Nephron progenitor cell (in vitro differentiated cells): Measurements from ENCODE around the gene ALPK3.

Experiments used
- DNase-seq: peaks from one replicate; pipeline ENCODE4 v3.0.0; 2021
- H3K27ac Mint-ChIP-seq: 2 replicates; pipeline ENCODE4 v1.8.0; 2021; ENCODE audit warnings: mild to moderate bottlenecking, moderate library complexity, mixed read lengths
- H3K27me3 Mint-ChIP-seq: 2 replicates; pipeline ENCODE4 v1.8.0; 2021; ENCODE audit warnings: mild to moderate bottlenecking, low read depth, mixed read lengths; ENCODE audit not compliant: poor library complexity
- H3K36me3 Mint-ChIP-seq: 2 replicates; pipeline ENCODE4 v1.8.0; 2021; ENCODE audit warnings: low read depth, mixed read lengths
- H3K4me1 Mint-ChIP-seq: 2 replicates; pipeline ENCODE4 v1.8.0; 2021; ENCODE audit warnings: mixed read lengths
- H3K4me3 Mint-ChIP-seq: 2 replicates; pipeline ENCODE4 v1.8.0; 2021; ENCODE audit warnings: mild to moderate bottlenecking, moderate library complexity, mixed read lengths
- H3K9me3 Mint-ChIP-seq: 2 replicates; pipeline ENCODE4 v1.8.0; 2021; ENCODE audit warnings: mild to moderate bottlenecking, moderate library complexity, mixed read lengths
- TF ChIP-seq, protein P1 (sequence below): fragments of 200-600 bp; sonication (generic); IDR thresholded peaks from 2 replicates; pipeline ENCODE4 v1.5.0; 2021; ENCODE audit warnings: antibody characterized with exemption

Gene ALPK3

DNA sequence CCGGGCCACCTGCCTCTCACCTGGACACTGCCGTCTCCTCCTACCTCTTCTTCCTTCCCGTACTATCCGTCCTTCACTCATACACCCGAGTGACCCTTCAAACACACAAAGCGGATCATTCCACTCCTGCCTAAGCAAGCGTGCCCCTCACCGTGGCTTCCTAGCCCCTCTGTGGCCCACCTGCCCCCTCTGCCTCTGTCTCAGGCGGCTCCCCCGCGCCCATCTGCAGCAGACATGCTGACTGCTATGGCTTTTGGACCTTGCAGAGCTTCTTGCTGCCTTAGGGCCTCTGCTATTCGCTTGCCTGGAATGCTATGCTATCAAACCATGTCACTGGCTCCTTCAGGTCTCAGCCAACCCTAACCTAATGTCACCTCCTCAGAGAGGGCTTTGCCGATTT is 105.4 kb downstream of the ALPK3 start:
- no peak for DNase-seq
- Mint-ChIP-seq H3K27me3 (no peaks in the 10 kb centered on the region), H3K4me3 (no peak overlapping the region), H3K4me1 (peaks cover 47% of the 10 kb centered on the region), H3K36me3 (no peaks in the 10 kb centered on the region), H3K9me3 (no peaks in the 10 kb centered on the region), H3K27ac (peak overlapping the region; percentile 3)
- TF ChIP-seq, protein P1, sequence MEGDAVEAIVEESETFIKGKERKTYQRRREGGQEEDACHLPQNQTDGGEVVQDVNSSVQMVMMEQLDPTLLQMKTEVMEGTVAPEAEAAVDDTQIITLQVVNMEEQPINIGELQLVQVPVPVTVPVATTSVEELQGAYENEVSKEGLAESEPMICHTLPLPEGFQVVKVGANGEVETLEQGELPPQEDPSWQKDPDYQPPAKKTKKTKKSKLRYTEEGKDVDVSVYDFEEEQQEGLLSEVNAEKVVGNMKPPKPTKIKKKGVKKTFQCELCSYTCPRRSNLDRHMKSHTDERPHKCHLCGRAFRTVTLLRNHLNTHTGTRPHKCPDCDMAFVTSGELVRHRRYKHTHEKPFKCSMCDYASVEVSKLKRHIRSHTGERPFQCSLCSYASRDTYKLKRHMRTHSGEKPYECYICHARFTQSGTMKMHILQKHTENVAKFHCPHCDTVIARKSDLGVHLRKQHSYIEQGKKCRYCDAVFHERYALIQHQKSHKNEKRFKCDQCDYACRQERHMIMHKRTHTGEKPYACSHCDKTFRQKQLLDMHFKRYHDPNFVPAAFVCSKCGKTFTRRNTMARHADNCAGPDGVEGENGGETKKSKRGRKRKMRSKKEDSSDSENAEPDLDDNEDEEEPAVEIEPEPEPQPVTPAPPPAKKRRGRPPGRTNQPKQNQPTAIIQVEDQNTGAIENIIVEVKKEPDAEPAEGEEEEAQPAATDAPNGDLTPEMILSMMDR = no peak
